HCT116 (cell line): ENCODE data around the gene CDC42BPA.

ENCODE experiments used
- EZH2phosphoT487 ChIP-seq: fragments of 200-600 bp; IDR thresholded peaks from 2 replicates; pipeline ENCODE4 v1.6.1; 2018; ENCODE audit warnings: antibody characterized with exemption, borderline replicate concordance
- TF ChIP-seq, protein P1 (sequence below), 3 experiments: fragments of 200-600 bp in 1 of 3; sonication (generic) in 1 of 3; IDR thresholded peaks in 2 of 3; conservative IDR thresholded peaks in 1 of 3; 2 replicates each; pipeline ENCODE4 v1.5.1; 2012 to 2017; ENCODE audit warnings: low read depth in 2 of 3, low read length in 2 of 3, antibody characterized with exemption in 1 of 3, borderline replicate concordance in 1 of 3, control low read depth in 1 of 3, mild to moderate bottlenecking in 1 of 3, mixed read lengths in 1 of 3, mixed run types in 1 of 3, moderate library complexity in 1 of 3; ENCODE audit not compliant: insufficient read depth in 1 of 3

DNA sequence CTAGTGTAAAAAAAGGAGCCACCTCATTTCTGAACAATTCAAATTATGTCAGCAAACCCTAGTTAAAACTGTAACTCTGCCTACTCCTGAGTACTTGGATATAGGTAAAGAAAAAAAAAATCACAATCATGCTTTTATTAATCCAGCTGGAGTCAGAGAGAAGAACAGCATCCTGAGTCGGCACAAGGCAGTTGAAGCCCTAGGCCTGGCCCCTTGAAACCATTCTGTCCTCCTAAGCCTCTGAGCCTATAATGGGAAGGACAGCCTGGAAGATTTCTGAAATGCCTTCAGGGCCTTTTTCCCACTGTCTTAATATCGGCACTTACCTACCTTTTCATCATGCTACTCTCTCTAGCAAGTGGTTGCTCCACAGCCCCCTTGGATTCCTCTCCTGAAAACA, 32.5 kb downstream of the CDC42BPA start:
- TF ChIP-seq EZH2phosphoT487: no peak
- TF ChIP-seq, protein P1, sequence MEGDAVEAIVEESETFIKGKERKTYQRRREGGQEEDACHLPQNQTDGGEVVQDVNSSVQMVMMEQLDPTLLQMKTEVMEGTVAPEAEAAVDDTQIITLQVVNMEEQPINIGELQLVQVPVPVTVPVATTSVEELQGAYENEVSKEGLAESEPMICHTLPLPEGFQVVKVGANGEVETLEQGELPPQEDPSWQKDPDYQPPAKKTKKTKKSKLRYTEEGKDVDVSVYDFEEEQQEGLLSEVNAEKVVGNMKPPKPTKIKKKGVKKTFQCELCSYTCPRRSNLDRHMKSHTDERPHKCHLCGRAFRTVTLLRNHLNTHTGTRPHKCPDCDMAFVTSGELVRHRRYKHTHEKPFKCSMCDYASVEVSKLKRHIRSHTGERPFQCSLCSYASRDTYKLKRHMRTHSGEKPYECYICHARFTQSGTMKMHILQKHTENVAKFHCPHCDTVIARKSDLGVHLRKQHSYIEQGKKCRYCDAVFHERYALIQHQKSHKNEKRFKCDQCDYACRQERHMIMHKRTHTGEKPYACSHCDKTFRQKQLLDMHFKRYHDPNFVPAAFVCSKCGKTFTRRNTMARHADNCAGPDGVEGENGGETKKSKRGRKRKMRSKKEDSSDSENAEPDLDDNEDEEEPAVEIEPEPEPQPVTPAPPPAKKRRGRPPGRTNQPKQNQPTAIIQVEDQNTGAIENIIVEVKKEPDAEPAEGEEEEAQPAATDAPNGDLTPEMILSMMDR (IDR thresholded peaks at IDR 0.05 in 2 of 3, conservative IDR thresholded peaks at IDR 0.05 in 1 of 3; ENCODE audit: borderline replicate concordance in 1 of 3, insufficient read depth in 1 of 3, low read depth in 2 of 3, low read length in 2 of 3): no peak
